Keratinocyte (primary cell): ENCODE results near the gene ZBTB7B. TPM values are rescaled to one million over a fixed set of nuclear protein-coding genes. Genes with fewer than 3 reads are reported as not detected.

Source experiments
- DNase-seq: peaks from one replicate; pipeline ENCODE4 v3.0.0-alpha.2; 2011; ENCODE audit warnings: low read depth, missing footprints, low spot score
- FAIRE-seq: peaks from 2 replicates; lab custom pipeline; 2011; peaks lifted over from hg19 to GRCh38; lab: Jason Lieb, UNC
- H2AFZ ChIP-seq: 2 replicates; pipeline ENCODE4 v1.6.0; 2012; ENCODE audit warnings: low read length, control low read depth, inconsistent platforms; ENCODE audit not compliant: control insufficient read depth
- H3K27ac ChIP-seq: 2 replicates; pipeline ENCODE4 v1.5.1; 2011; ENCODE audit warnings: low read length; ENCODE audit not compliant: control insufficient read depth, insufficient read depth
- H3K27me3 ChIP-seq: 3 replicates; pipeline ENCODE4 v1.6.0; 2011; ENCODE audit warnings: low read length; ENCODE audit not compliant: control insufficient read depth, insufficient read depth; ENCODE audit errors: extremely low read depth
- H3K36me3 ChIP-seq, 2 experiments: 2 replicates in 1 of 2; 3 replicates in 1 of 2; pipeline ENCODE4 v1.5.1; 2011; ENCODE audit warnings: low read length in 2 of 2, mild to moderate bottlenecking in 1 of 2; ENCODE audit not compliant: control insufficient read depth in 2 of 2, insufficient read depth in 2 of 2; ENCODE audit errors: extremely low read depth in 1 of 2
- H3K4me1 ChIP-seq: 3 replicates; pipeline ENCODE4 v1.5.1; 2011; ENCODE audit warnings: low read length; ENCODE audit not compliant: control insufficient read depth, insufficient read depth; ENCODE audit errors: extremely low read depth
- H3K4me2 ChIP-seq: 3 replicates; pipeline ENCODE4 v1.6.0; 2011; ENCODE audit warnings: low read depth, low read length; ENCODE audit not compliant: control insufficient read depth, insufficient read depth; ENCODE audit errors: extremely low read depth
- H3K4me3 ChIP-seq, 3 experiments: fragments of 200-600 bp in 1 of 3; sonication (generic) in 1 of 3; 2 replicates in 2 of 3; 3 replicates in 1 of 3; pipeline ENCODE4 v1.5.1; 2011 to 2016; ENCODE audit warnings: low read length in 3 of 3, mild to moderate bottlenecking in 3 of 3, control low read depth in 2 of 3, inconsistent platforms in 1 of 3, low read depth in 1 of 3, mixed read lengths in 1 of 3, mixed run types in 1 of 3, moderate library complexity in 1 of 3; ENCODE audit not compliant: control insufficient read depth in 2 of 3, insufficient read depth in 2 of 3; ENCODE audit errors: extremely low read depth in 1 of 3
- H3K79me2 ChIP-seq: 2 replicates; pipeline ENCODE4 v1.6.0; 2012; ENCODE audit warnings: low read length; ENCODE audit not compliant: control insufficient read depth, insufficient read depth
- H3K9ac ChIP-seq: 3 replicates; pipeline ENCODE4 v1.6.0; 2011; ENCODE audit warnings: low read length; ENCODE audit not compliant: control insufficient read depth, insufficient read depth; ENCODE audit errors: extremely low read depth
- H3K9me1 ChIP-seq: 3 replicates; pipeline ENCODE4 v1.6.0; 2011; ENCODE audit warnings: low read length; ENCODE audit not compliant: control insufficient read depth, insufficient read depth; ENCODE audit errors: extremely low read depth
- H3K9me3 ChIP-seq: 2 replicates; pipeline ENCODE4 v1.5.1; 2012; ENCODE audit warnings: low read depth, low read length; ENCODE audit not compliant: control insufficient read depth
- H4K20me1 ChIP-seq: 3 replicates; pipeline ENCODE4 v1.6.0; 2011; ENCODE audit warnings: low read length; ENCODE audit not compliant: control insufficient read depth, insufficient read depth; ENCODE audit errors: extremely low read depth
- CTCF ChIP-seq, 3 experiments: IDR thresholded peaks in 1 of 3; conservative IDR thresholded peaks in 1 of 3; optimal IDR thresholded peaks in 1 of 3; 2 replicates in 2 of 3; 3 replicates in 1 of 3; pipeline versions ENCODE3 to v1.5.1; 2011; ENCODE audit warnings: low read length in 3 of 3, mild to moderate bottlenecking in 3 of 3, moderate library complexity in 2 of 3, control low read depth in 1 of 3, inconsistent platforms in 1 of 3; ENCODE audit not compliant: insufficient read depth in 2 of 3; ENCODE audit errors: extremely low read depth in 1 of 3
- EZH2 ChIP-seq: IDR thresholded peaks from one replicate; pipeline ENCODE4 v1.6.1; 2012; ENCODE audit warnings: inconsistent platforms, mild to moderate bottlenecking, low read length, moderate library complexity
- dilution Hi-C: fragments of 300-500 bp; cut with MboI; formaldehyde crosslinking; loops from one replicate; pipeline ENCODE4 v1.7.0; 2020; ENCODE audit warnings: low sequenced_read_pairs; ENCODE audit not compliant: extremely low pct_ligation_motif_present
- polyA plus RNA-seq, 5 experiments: library from polyadenylated mRNA; depleted of rRNA in 3 of 5; stranded (reverse) in 3 of 5; stranded (forward) in 1 of 5; unstranded in 1 of 5; fragments of >200 nt; gene quantifications; 1 replicate in 1 of 5; 2 replicates in 3 of 5; 3 replicates in 1 of 5; pipeline versions ENCODE4 v1.2.1 to v1.2.3, GENCODE V29; 2011 to 2012; ENCODE audit warnings: missing spikeins in 2 of 5, low read depth in 1 of 5, low replicate concordance in 1 of 5

ZBTB7B gene
- polyA plus RNA-seq, 1 donor (not counting 4 experiments of a cell fraction or from before 2014, with no cell fraction given) = 20.9 TPM

DNA sequence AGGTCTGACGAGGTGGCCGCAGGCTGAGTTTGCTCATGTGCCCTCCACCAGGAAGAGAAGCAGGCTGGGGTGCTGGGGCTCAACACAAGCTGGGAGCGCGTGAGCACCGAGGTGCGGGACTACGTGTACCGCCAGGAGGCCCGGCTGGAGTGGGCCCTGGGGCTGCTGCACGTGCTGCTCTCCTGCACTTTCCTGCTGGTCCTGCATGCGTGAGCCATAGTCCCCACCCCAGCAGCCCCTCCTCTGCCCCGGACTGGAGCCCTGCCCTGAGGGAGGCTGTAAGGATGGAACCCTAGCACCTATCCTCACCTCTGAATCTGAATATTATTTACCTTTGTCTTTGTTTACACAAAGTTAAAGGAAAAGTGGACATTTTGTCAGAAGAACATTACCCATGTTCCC is 40.7 kb downstream of the ZBTB7B start:
- Histone ChIP-seq H3K9me3 (no peaks in the 10 kb centered on the region), H3K4me1 (peaks cover 26% of the 10 kb centered on the region), H3K79me2 (no peaks in the 10 kb centered on the region), H3K27ac (no peak overlapping the region), H3K4me2 (no peak overlapping the region), H3K9ac (no peak overlapping the region), H4K20me1 (no peaks in the 10 kb centered on the region), H3K9me1 (peaks cover 3% of the 10 kb centered on the region), H3K4me3 (no peak overlapping the region), H3K36me3 (no peaks in the 10 kb centered on the region), H2AFZ (no peak overlapping the region), H3K27me3 (no peaks in the 10 kb centered on the region)
- TF ChIP-seq CTCF (optimal IDR thresholded peaks at IDR 0.05 in 1 of 3, IDR thresholded peaks at IDR 0.05 in 1 of 3, conservative IDR thresholded peaks at IDR 0.05 in 1 of 3; ENCODE audit: extremely low read depth in 1 of 3, insufficient read depth in 2 of 3, low read length in 3 of 3) (no peak), EZH2 (no peak)
- FAIRE-seq (no peak), DNase-seq (no peak)
- dilution Hi-C loops = no loop called here

DNA sequence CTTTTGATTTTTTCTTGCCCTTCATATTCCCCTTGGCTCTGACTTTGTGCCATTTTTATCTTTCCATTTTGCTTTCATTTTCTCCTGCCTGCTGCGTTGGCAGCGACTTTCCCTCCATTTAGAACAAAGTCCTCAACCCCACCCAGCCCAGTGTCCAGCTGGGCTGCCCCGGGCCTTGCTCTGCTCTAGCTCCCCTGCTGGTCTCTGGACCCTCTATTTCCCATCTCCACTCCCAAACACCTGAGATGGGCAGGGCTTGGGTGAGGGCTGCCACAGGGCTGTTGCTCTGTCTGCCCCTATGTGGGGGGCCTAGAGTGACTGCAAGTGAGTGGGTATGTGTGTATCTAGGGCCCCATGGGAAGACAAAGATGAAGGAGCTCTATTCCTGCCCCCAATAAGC is 41.2 kb downstream of the ZBTB7B start:
- no peak for TF ChIP-seq CTCF (optimal IDR thresholded peaks at IDR 0.05 in 1 of 3, IDR thresholded peaks at IDR 0.05 in 1 of 3, conservative IDR thresholded peaks at IDR 0.05 in 1 of 3; ENCODE audit: extremely low read depth in 1 of 3, insufficient read depth in 2 of 3, low read length in 3 of 3)
- TF ChIP-seq EZH2 = no peak
- dilution Hi-C loops = no loop called here
- no peak for FAIRE-seq

More for the DNA sequence above, 41.2 kb downstream of the ZBTB7B start:
- H3K36me3 ChIP-seq = no peaks in the 10 kb centered on the region
- H2AFZ ChIP-seq = no peak overlapping the region
- H3K9me3 ChIP-seq = no peaks in the 10 kb centered on the region
- H3K9me1 ChIP-seq = peaks cover 3% of the 10 kb centered on the region
- H4K20me1 ChIP-seq = no peaks in the 10 kb centered on the region
- no peak overlapping the region for H3K4me2 ChIP-seq
- peaks cover 21% of the 10 kb centered on the region for H3K4me1 ChIP-seq
- H3K4me3 ChIP-seq = no peak overlapping the region
- H3K79me2 ChIP-seq = no peaks in the 10 kb centered on the region
- no peak overlapping the region for H3K27ac ChIP-seq
- DNase-seq = no peak
- no peak overlapping the region for H3K9ac ChIP-seq
- H3K27me3 ChIP-seq = no peaks in the 10 kb centered on the region
